ENCODE results near the gene CDHR5.

CDHR5 gene

GRCh38 chr11:621838-622237, 2.9 kb downstream of the CDHR5 start:
- no peaks in the 10 kb centered on the region for H4K20me1 ChIP-seq (ENCODE audit: low read depth, low read length)

GRCh38 chr11:620935-621814, 3.6 kb downstream of the CDHR5 start:
- Histone ChIP-seq H3K9me2 (replicated peaks; ENCODE audit: insufficient read depth, low read length) (no peaks in the 10 kb centered on the region), H4K20me1 (ENCODE audit: low read depth, low read length) (no peaks in the 10 kb centered on the region), H3K27ac (ENCODE audit: low read depth, low read length) (no peak overlapping the region), H3K4me2 (ENCODE audit: low read depth, low read length, poor library complexity, severe bottlenecking) (no peak overlapping the region), H3K79me2 (ENCODE audit: insufficient read depth, low read length) (no peaks in the 10 kb centered on the region), H3K27me3 (ENCODE audit: low read length) (no peaks in the 10 kb centered on the region), H2AFZ (ENCODE audit: low read depth, low read length, severe bottlenecking) (no peak overlapping the region), H3K9ac (ENCODE audit: low read length) (no peak overlapping the region), H3K4me3 (ENCODE audit: insufficient read depth, low read length, poor library complexity, severe bottlenecking) (no peak overlapping the region), H3K9me3 (ENCODE audit: insufficient read depth, low read length) (no peaks in the 10 kb centered on the region), H3F3A (ENCODE audit: insufficient read depth) (0 out of 2 replicates have a peak, but pooled peaks cover 3% of the 10 kb centered on the region), H3K36me3 (ENCODE audit: low read length) (no peaks in the 10 kb centered on the region)
- TF ChIP-seq EZH2phosphoT487 (conservative IDR thresholded peaks at IDR 0.05; ENCODE audit: low read length): no peak
- no peak for TF ChIP-seq CTCF (IDR thresholded peaks at IDR 0.05; ENCODE audit: insufficient read depth, low read length, poor library complexity, severe bottlenecking)

More at GRCh38 chr11:621838-622237, 2.9 kb downstream of the CDHR5 start:
- Histone ChIP-seq H2AFZ (ENCODE audit: low read depth, low read length, severe bottlenecking) (no peak overlapping the region), H3K9me2 (replicated peaks; ENCODE audit: insufficient read depth, low read length) (no peaks in the 10 kb centered on the region), H3K9me3 (ENCODE audit: insufficient read depth, low read length) (no peaks in the 10 kb centered on the region), H3K9ac (ENCODE audit: low read length) (no peak overlapping the region), H3K4me2 (ENCODE audit: low read depth, low read length, poor library complexity, severe bottlenecking) (no peak overlapping the region), H3K27me3 (ENCODE audit: low read length) (no peaks in the 10 kb centered on the region), H3K4me3 (ENCODE audit: insufficient read depth, low read length, poor library complexity, severe bottlenecking) (no peak overlapping the region), H3K36me3 (ENCODE audit: low read length) (no peaks in the 10 kb centered on the region), H3K27ac (ENCODE audit: low read depth, low read length) (no peak overlapping the region), H3K79me2 (ENCODE audit: insufficient read depth, low read length) (no peaks in the 10 kb centered on the region), H3F3A (ENCODE audit: insufficient read depth) (0 out of 2 replicates have a peak, but pooled peaks cover 3% of the 10 kb centered on the region)
- no peak for TF ChIP-seq EZH2phosphoT487 (conservative IDR thresholded peaks at IDR 0.05; ENCODE audit: low read length)
- no peak for TF ChIP-seq CTCF (IDR thresholded peaks at IDR 0.05; ENCODE audit: insufficient read depth, low read length, poor library complexity, severe bottlenecking)

- no peak overlapping the region for H3K27ac ChIP-seq (ENCODE audit: low read depth, low read length)
These were observed 4.6 kb downstream of the CDHR5 start for GRCh38 chr11:620201-620600.

More at GRCh38 chr11:620201-620600, 4.6 kb downstream of the CDHR5 start:
- no peaks in the 10 kb centered on the region for H3K9me3 ChIP-seq (ENCODE audit: insufficient read depth, low read length)
- no peaks in the 10 kb centered on the region for H3K36me3 ChIP-seq (ENCODE audit: low read length)
- no peak overlapping the region for H2AFZ ChIP-seq (ENCODE audit: low read depth, low read length, severe bottlenecking)
- H3K79me2 ChIP-seq (ENCODE audit: insufficient read depth, low read length): no peaks in the 10 kb centered on the region
- no peaks in the 10 kb centered on the region for H3K27me3 ChIP-seq (ENCODE audit: low read length)
- TF ChIP-seq EZH2phosphoT487 (conservative IDR thresholded peaks at IDR 0.05; ENCODE audit: low read length): no peak
- no peak for TF ChIP-seq CTCF (IDR thresholded peaks at IDR 0.05; ENCODE audit: insufficient read depth, low read length, poor library complexity, severe bottlenecking)
- no peaks in the 10 kb centered on the region for H4K20me1 ChIP-seq (ENCODE audit: low read depth, low read length)
- H3F3A ChIP-seq (ENCODE audit: insufficient read depth): 0 out of 2 replicates have a peak, but pooled peaks cover 3% of the 10 kb centered on the region
- H3K4me2 ChIP-seq (ENCODE audit: low read depth, low read length, poor library complexity, severe bottlenecking): no peak overlapping the region
- H3K9ac ChIP-seq (ENCODE audit: low read length): no peak overlapping the region
- no peak overlapping the region for H3K4me3 ChIP-seq (ENCODE audit: insufficient read depth, low read length, poor library complexity, severe bottlenecking)
- no peaks in the 10 kb centered on the region for H3K9me2 ChIP-seq (replicated peaks; ENCODE audit: insufficient read depth, low read length)

Measured in SU-DHL-6 (cell line).